GM12878 (cell line): ENCODE results near the gene NFKBIE. TPM values are rescaled to one million over a fixed set of nuclear protein-coding genes. Genes with fewer than 3 reads are reported as not detected.
A peak's percentile ranks its signal among the peaks of the same experiment; 100 is the strongest.

Experiments used
- BACH1 ChIP-seq: fragments of 450-650 bp; IDR thresholded peaks from 2 replicates; pipeline ENCODE4 v1.6.1; 2017; ENCODE audit warnings: mild to moderate bottlenecking, borderline replicate concordance
- BCL3 ChIP-seq: IDR thresholded peaks from 2 replicates; pipeline ENCODE4 v1.6.1; 2011; ENCODE audit warnings: borderline replicate concordance, low read depth, mild to moderate bottlenecking, moderate library complexity, low read length; ENCODE audit not compliant: insufficient read depth, poor library complexity, severe bottlenecking
- BHLHE40 ChIP-seq, 2 experiments: fragments of 450-650 bp in 1 of 2; IDR thresholded peaks; 2 replicates each; pipeline ENCODE4 v1.6.1; 2011 to 2017; ENCODE audit warnings: low read depth in 2 of 2, borderline replicate concordance in 1 of 2, improper control_type of control experiment in 1 of 2, low read length in 1 of 2, mild to moderate bottlenecking in 1 of 2
- CBFB ChIP-seq: IDR thresholded peaks from 2 replicates; pipeline ENCODE4 v1.6.1; 2016; ENCODE audit warnings: antibody characterized with exemption, low read depth
- FOS ChIP-seq: IDR thresholded peaks from 3 replicates; pipeline ENCODE4 v1.6.1; 2011; ENCODE audit warnings: borderline replicate concordance; ENCODE audit not compliant: insufficient read length; ENCODE audit errors: extremely low read depth
- FOXK2 ChIP-seq: fragments of 450-650 bp; IDR thresholded peaks from 2 replicates; pipeline ENCODE4 v1.6.1; 2017; ENCODE audit warnings: mild to moderate bottlenecking, moderate library complexity
- HDAC6 ChIP-seq: fragments of 200-600 bp; sonication (generic); IDR thresholded peaks from one replicate; pipeline ENCODE4 v1.8.0; 2017; ENCODE audit warnings: antibody characterized with exemption; ENCODE audit not compliant: unreplicated experiment
- JUNB ChIP-seq: IDR thresholded peaks from 2 replicates; pipeline ENCODE4 v1.6.1; 2016; ENCODE audit warnings: antibody characterized with exemption, mild to moderate bottlenecking
- KDM1A ChIP-seq: fragments of 200-600 bp; sonication (generic); IDR thresholded peaks from 2 replicates; pipeline ENCODE4 v1.6.1; 2016; ENCODE audit warnings: borderline replicate concordance
- NFIC ChIP-seq: IDR thresholded peaks from 2 replicates; pipeline ENCODE4 v1.6.1; 2012; ENCODE audit warnings: low read depth, mild to moderate bottlenecking, inconsistent platforms, low read length, moderate library complexity
- NFXL1 ChIP-seq: fragments of 450-650 bp; IDR thresholded peaks from 2 replicates; pipeline ENCODE4 v1.6.1; 2017; ENCODE audit warnings: antibody characterized with exemption, mild to moderate bottlenecking, borderline replicate concordance
- POLR2A ChIP-seq: IDR thresholded peaks from 2 replicates; pipeline ENCODE4 v1.6.1; 2011; ENCODE audit warnings: low read depth, mild to moderate bottlenecking, low read length
- POLR2AphosphoS5 ChIP-seq: IDR thresholded peaks from 2 replicates; pipeline ENCODE4 v1.6.1; 2011; ENCODE audit warnings: mild to moderate bottlenecking, low read length, inconsistent platforms
- RAD21 ChIP-seq: IDR thresholded peaks from 2 replicates; pipeline ENCODE4 v1.6.1; 2011; ENCODE audit warnings: mild to moderate bottlenecking, low read depth, low read length, moderate library complexity; ENCODE audit not compliant: insufficient read depth
- RCOR1 ChIP-seq: conservative IDR thresholded peaks from 2 replicates; pipeline ENCODE4 v1.6.1; 2012; ENCODE audit warnings: low read depth, low read length, improper control_type of control experiment
- RFX5 ChIP-seq: IDR thresholded peaks from 2 replicates; pipeline ENCODE4 v1.6.1; 2011; ENCODE audit warnings: low read depth, low read length, improper control_type of control experiment
- SIN3A ChIP-seq: IDR thresholded peaks from 2 replicates; pipeline ENCODE4 v1.6.1; 2012; ENCODE audit warnings: low read depth, low read length, improper control_type of control experiment
- SMAD1 ChIP-seq: fragments of 450-650 bp; IDR thresholded peaks from 2 replicates; pipeline ENCODE4 v1.6.1; 2018; ENCODE audit warnings: mild to moderate bottlenecking, low read depth; ENCODE audit not compliant: partially characterized antibody
- SMARCA5 ChIP-seq: fragments of 450-650 bp; IDR thresholded peaks from 2 replicates; pipeline ENCODE4 v1.6.1; 2017; ENCODE audit warnings: mild to moderate bottlenecking
- SREBF2 ChIP-seq: IDR thresholded peaks from 2 replicates; pipeline ENCODE4 v1.6.1; 2012; ENCODE audit warnings: mild to moderate bottlenecking, low read length
- TARDBP ChIP-seq: IDR thresholded peaks from 2 replicates; pipeline ENCODE4 v1.6.1; 2016; ENCODE audit warnings: borderline replicate concordance
- USF2 ChIP-seq: IDR thresholded peaks from 2 replicates; pipeline ENCODE4 v1.6.1; 2011; ENCODE audit warnings: low read depth, low read length, improper control_type of control experiment, borderline replicate concordance
- ZBTB33 ChIP-seq: fragments of 450-650 bp; IDR thresholded peaks from 2 replicates; pipeline ENCODE4 v1.6.1; 2017; ENCODE audit warnings: mild to moderate bottlenecking
- ZNF274 ChIP-seq: IDR thresholded peaks from one replicate; pipeline ENCODE4 v1.8.0; 2011; ENCODE audit not compliant: insufficient read length, insufficient read depth
- ZNF592 ChIP-seq: fragments of 450-650 bp; IDR thresholded peaks from 2 replicates; pipeline ENCODE4 v1.6.1; 2017; ENCODE audit warnings: mild to moderate bottlenecking, moderate library complexity
- polyA plus RNA-seq, 11 experiments: library from polyadenylated mRNA; depleted of rRNA in 4 of 11; unstranded in 6 of 11; stranded (reverse) in 5 of 11; fragments of >200 nt; fragmentation: Nextera tagmentation in 4 of 11; fragmentation: Illumina TruSeq in 1 of 11; extraction: Ambion mirVana in 4 of 11; extraction: Trizol in 1 of 11; gene quantifications; 1 replicate in 1 of 11; 2 replicates in 10 of 11; pipeline versions ENCODE4 v1.2.1 to v1.2.3, GENCODE V29; 2011 to 2016; ENCODE audit warnings: inconsistent platforms in 2 of 11, missing spikeins in 2 of 11, low read depth in 1 of 11
- total RNA-seq, 4 experiments: library from RNA; depleted of rRNA in 3 of 4; stranded (reverse); fragments of >200 nt in 3 of 4; fragmentation: Illumina TruSeq in 1 of 4; extraction: Trizol in 1 of 4; gene quantifications; 2 replicates each; pipeline versions ENCODE4 v1.2.1 to v1.2.3, GENCODE V29; 2013 to 2021

NFKBIE gene
- total and polyA plus RNA-seq, 10 of the 15 experiments (the other 5 are each of a cell fraction or from before 2014, with no cell fraction given) = 10.4 to 106 (median 38.8) TPM

GRCh38 chr6:44237813-44238433 is 27.4 kb downstream of the NFKBIE start (continued):
- TF ChIP-seq ZBTB33 (no peak), BHLHE40 (IDR thresholded peaks at IDR 0.05; ENCODE audit: borderline replicate concordance in 1 of 2, low read depth in 2 of 2, low read length in 1 of 2) (peak in 1 of 2 experiments; percentile 55; a peak in 2 of 4 replicates), FOXK2 (no peak), SMARCA5 (peak; percentile 92), SREBF2 (no peak), ZNF274 (no peak), USF2 (no peak), FOS (no peak), KDM1A (no peak), BACH1 (peak; percentile 91), NFXL1 (no peak), TARDBP (no peak), POLR2A (peak; percentile 83), BCL3 (no peak), ZNF592 (peak; percentile 69; the same call in 1 of the 2 replicates), RFX5 (no peak), NFIC (no peak), HDAC6 (no peak), SIN3A (no peak), POLR2AphosphoS5 (no peak), RAD21 (peak; percentile 53), RCOR1 (no peak), JUNB (no peak), CBFB (no peak), SMAD1 (no peak)
